K562 (cell line): ENCODE measurements around the gene KNL1. TPM values are rescaled to one million over a fixed set of nuclear protein-coding genes. Genes with fewer than 3 reads are reported as not detected.
A peak's percentile ranks its signal among the peaks of the same experiment; 100 is the strongest.

Source experiments
- ATF2 ChIP-seq: sonication (generic); formaldehyde crosslinking; IDR thresholded peaks from 2 replicates; pipeline ENCODE4 v1.8.1; 2022; ENCODE audit warnings: missing genetic modification reagents
- CBFB ChIP-seq: sonication (generic); formaldehyde crosslinking; IDR thresholded peaks from 2 replicates; pipeline ENCODE4 v1.4.0; 2020; ENCODE audit warnings: mild to moderate bottlenecking, missing genetic modification reagents
- DNMT1 ChIP-seq: fragments of 450-650 bp; IDR thresholded peaks from 2 replicates; pipeline ENCODE4 v1.6.1; 2016; ENCODE audit warnings: antibody characterized with exemption, mild to moderate bottlenecking
- FOXK2 ChIP-seq, 2 experiments: fragments of 450-650 bp; IDR thresholded peaks in 1 of 2; conservative IDR thresholded peaks in 1 of 2; 2 replicates each; pipeline ENCODE4 v1.6.1; 2016; ENCODE audit warnings: low read depth in 2 of 2, mild to moderate bottlenecking in 1 of 2
- HBP1 ChIP-seq: fragments of 450-650 bp; formaldehyde crosslinking; IDR thresholded peaks from 2 replicates; pipeline ENCODE4 v1.4.0; 2022; ENCODE audit warnings: missing genetic modification characterization
- IRF9 ChIP-seq: fragments of 450-650 bp; IDR thresholded peaks from 2 replicates; pipeline ENCODE4 v1.6.1; 2016; ENCODE audit warnings: missing biosample characterization, missing genetic modification characterization
- KLF10 ChIP-seq: fragments of 250-450 bp; sonication (Bioruptor Pico); IDR thresholded peaks from 2 replicates; pipeline ENCODE4 v1.6.1; 2021; ENCODE audit warnings: matching md5 sums
- MBD2 ChIP-seq: sonication (generic); IDR thresholded peaks from 2 replicates; pipeline ENCODE4 v1.6.1; 2016; ENCODE audit warnings: low read depth, borderline replicate concordance
- MLLT1 ChIP-seq, 2 experiments: fragments of 450-650 bp; IDR thresholded peaks; 2 replicates each; pipeline ENCODE4 v1.6.1; 2016
- MNT ChIP-seq, 2 experiments: fragments of 450-650 bp; conservative IDR thresholded peaks; 2 replicates each; pipeline ENCODE4 v1.6.1; 2017; ENCODE audit warnings: mild to moderate bottlenecking in 2 of 2, moderate library complexity in 2 of 2
- NUFIP1 ChIP-seq: fragments of 450-650 bp; IDR thresholded peaks from 2 replicates; pipeline ENCODE4 v1.6.1; 2018; ENCODE audit not compliant: partially characterized antibody
- RNF219 ChIP-seq: fragments of 250-450 bp; sonication (Bioruptor Pico); IDR thresholded peaks from 2 replicates; pipeline ENCODE4 v1.5.0; 2022; ENCODE audit warnings: mild to moderate bottlenecking
- RUNX1 ChIP-seq: sonication (generic); IDR thresholded peaks from 2 replicates; pipeline ENCODE4 v1.6.1; 2016; ENCODE audit warnings: antibody characterized with exemption, low read depth
- SIN3B ChIP-seq: fragments of 450-650 bp; IDR thresholded peaks from 2 replicates; pipeline ENCODE4 v1.6.1; 2017; ENCODE audit warnings: low read depth, mild to moderate bottlenecking, moderate library complexity
- YBX1 ChIP-seq: fragments of 450-650 bp; IDR thresholded peaks from 2 replicates; pipeline ENCODE4 v1.7.1; 2016; ENCODE audit warnings: mild to moderate bottlenecking
- ZNF146 ChIP-seq: IDR thresholded peaks from one replicate; pipeline ENCODE4 v1.6.1; 2018; ENCODE audit warnings: missing compliant biosample characterization; ENCODE audit not compliant: unreplicated experiment
- ZNF77 ChIP-seq: fragments of 250-450 bp; sonication (Bioruptor Pico); IDR thresholded peaks from 2 replicates; pipeline ENCODE4 v1.5.0; 2020
- ZSCAN32 ChIP-seq: fragments of 450-650 bp; formaldehyde crosslinking; IDR thresholded peaks from 2 replicates; pipeline ENCODE4 v1.4.0; 2020; ENCODE audit warnings: mild to moderate bottlenecking, moderate library complexity
- polyA plus RNA-seq, 8 experiments: library from polyadenylated mRNA; depleted of rRNA in 4 of 8; stranded (reverse) in 5 of 8; unstranded in 3 of 8; fragments of >200 nt; fragmentation: Nextera tagmentation in 2 of 8; fragmentation: Illumina TruSeq in 1 of 8; extraction: Ambion mirVana in 2 of 8; extraction: Trizol in 1 of 8; gene quantifications; 2 replicates each; pipeline versions ENCODE4 v1.2.1 to v1.2.3, GENCODE V29; 2011 to 2014; ENCODE audit warnings: inconsistent platforms in 1 of 8, missing spikeins in 1 of 8
- total RNA-seq, 7 experiments: library from RNA; depleted of rRNA in 6 of 7; stranded (reverse); fragments of >200 nt in 6 of 7; fragmentation: Illumina TruSeq in 2 of 7; extraction: Trizol in 2 of 7; gene quantifications; 2 replicates each; pipeline versions ENCODE4 v1.2.1 to v1.2.3, GENCODE V29; 2011 to 2021; ENCODE audit warnings: low replicate concordance in 1 of 7

Gene KNL1
- total and polyA plus RNA-seq, 9 of the 15 experiments (the other 6 are each of a cell fraction or from before 2014, with no cell fraction given), result 14.5 to 65.4 (median 34.6) TPM

- TF ChIP-seq MNT (conservative IDR thresholded peaks at IDR 0.05) (peak; percentile 72 to 87), ZNF146 (CRISPR knock-in tag) (no peak), CBFB (no peak), HBP1 (CRISPR knock-in tag) (no peak), ZNF77 (CRISPR knock-in tag) (no peak), ATF2 (CRISPR knock-in tag) (no peak), MLLT1 (IDR thresholded peaks at IDR 0.05) (0 out of 4 replicates have a peak, but pooled peaks of 1 of the 2 experiments have one; percentile 28), YBX1 (no peak), ZSCAN32 (no peak), RNF219 (CRISPR knock-in tag) (no peak), MBD2 (0 out of 2 replicates have a peak, but pooled peaks have one; percentile 21), KLF10 (CRISPR knock-in tag) (no peak), DNMT1 (no peak), RUNX1 (no peak), FOXK2 (conservative IDR thresholded peaks at IDR 0.05 in 1 of 2, IDR thresholded peaks at IDR 0.05 in 1 of 2; ENCODE audit: low read depth in 2 of 2) (0 out of 4 replicates have a peak, but pooled peaks of 1 of the 2 experiments have one; percentile 19), SIN3B (no peak), IRF9 (tag) (no peak), NUFIP1 (no peak)
Observed at GRCh38 chr15:40558952-40559742, 34.9 kb upstream of the KNL1 start (continued).
